Colonic mucosa (tissue), 4 donors: ENCODE results near the gene DAZ1. TPM values are rescaled to one million over a fixed set of nuclear protein-coding genes. Genes with fewer than 3 reads are reported as not detected.
"Not testable (repeated sequence)": the region's sequence is repeated elsewhere in the genome, so short reads cannot be mapped to it uniquely, and the experiment has no call there.

ENCODE experiments used
- DNase-seq: peaks from one replicate; pipeline ENCODE4 v3.0.0-alpha.2; 2020
- H3K27ac ChIP-seq: fragments of 200-600 bp; one replicate; pipeline ENCODE4 v1.8.0; 2021
- H3K27me3 ChIP-seq: fragments of 200-600 bp; one replicate; pipeline ENCODE4 v1.8.0; 2021
- H3K36me3 ChIP-seq: fragments of 200-600 bp; one replicate; pipeline ENCODE4 v1.8.0; 2021
- H3K4me1 ChIP-seq: fragments of 200-600 bp; one replicate; pipeline ENCODE4 v1.8.0; 2021; ENCODE audit warnings: mild to moderate bottlenecking
- H3K4me3 ChIP-seq: fragments of 200-600 bp; one replicate; pipeline ENCODE4 v1.8.0; 2021
- H3K9ac ChIP-seq, 2 donors: one replicate each; pipeline ENCODE4 v1.7.0; 2013; ENCODE audit warnings: control low read depth in 2 of 2, low read depth in 2 of 2, low read length in 2 of 2
- H3K9me3 ChIP-seq: fragments of 200-600 bp; one replicate; pipeline ENCODE4 v1.8.0; 2021
- intact Hi-C: fragments of 100-400 bp; cut with DNase I; formaldehyde crosslinking; loops from one replicate; pipeline ENCODE4 v1.14.1; 2022
- total RNA-seq, 2 donors: library from RNA; stranded (reverse); fragmentation: NEBNext Ultra II Directional in 1 of 2; extraction: Animal tissue kit (Norgen Biotek cat#: 25700) in 1 of 2; gene quantifications; one replicate each; pipeline ENCODE4 v1.2.1, GENCODE V29; 2021
- donor health status: healthy.
- donor health status: DM: no; HTN: no; CAD: no.
- donor health status: DM: no; HTN: no; CAD: no.

Gene DAZ1
- total RNA-seq = not detected

DNA sequence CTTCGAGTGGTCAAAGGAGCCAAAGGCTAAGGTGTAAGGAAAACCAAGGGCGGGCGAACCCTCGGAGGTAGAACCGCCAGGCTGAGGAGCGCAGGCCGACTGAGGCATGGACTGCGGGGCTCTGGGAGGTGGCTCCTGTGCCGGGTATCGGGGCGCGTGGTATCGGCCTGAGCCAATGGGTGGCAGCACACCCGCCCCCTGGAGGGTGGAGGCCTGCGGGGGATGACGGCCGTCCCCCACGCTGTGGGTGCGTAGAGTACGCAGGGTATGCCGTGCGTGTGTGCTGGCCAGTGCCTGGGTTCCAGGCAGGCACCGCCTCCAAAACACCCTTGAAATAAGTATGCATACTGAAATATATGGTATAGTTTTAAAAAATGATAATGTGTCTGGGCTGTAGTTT is at the start of gene DAZ1:
DAZ1 (minus strand) TSS at position 101 of the 400 bp plus-strand sequence. CDS start 208 bp downstream, outside the sequence.
- H3K9me3 ChIP-seq, H3K27me3 ChIP-seq, DNase-seq, H3K27ac ChIP-seq, H3K4me1 ChIP-seq, intact Hi-C loops, H3K36me3 ChIP-seq, H3K4me3 ChIP-seq, H3K9ac ChIP-seq: not testable (repeated sequence)

GRCh38 chrY:23219233-23219632 is 20.4 kb upstream of the DAZ1 start, which contains the start of gene DAZ2:
TSS of gene DAZ2 (plus strand) at chrY:23219533. CDS start at chrY:23219741, 208 bp downstream.
- H3K9ac ChIP-seq, H3K36me3 ChIP-seq, H3K9me3 ChIP-seq, H3K4me1 ChIP-seq, H3K27ac ChIP-seq, H3K27me3 ChIP-seq, DNase-seq, intact Hi-C loops, H3K4me3 ChIP-seq: not testable (repeated sequence)

DNA sequence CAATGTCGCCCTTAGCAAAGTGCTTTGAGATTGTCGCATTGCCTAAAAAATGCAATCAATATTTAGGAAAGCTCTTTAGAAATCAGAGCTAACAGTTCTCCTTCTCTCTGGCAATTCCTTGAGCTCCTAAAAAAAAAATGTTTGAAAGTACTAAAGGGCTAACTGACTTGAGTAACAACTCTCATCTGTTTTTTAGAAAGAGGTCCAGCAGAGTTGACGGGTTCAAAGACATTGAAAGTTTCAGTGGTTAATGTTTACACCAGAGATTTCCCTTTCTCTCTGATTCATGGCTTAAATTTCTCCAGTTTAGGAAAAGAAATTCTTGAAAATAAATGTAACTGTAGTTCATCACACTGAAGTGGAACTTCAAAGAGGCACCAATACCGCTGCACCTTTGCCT is 11.9 kb upstream of the DAZ1 start:
- H3K9me3 ChIP-seq, H3K9ac ChIP-seq, H3K36me3 ChIP-seq, DNase-seq, H3K27me3 ChIP-seq, intact Hi-C loops, H3K4me1 ChIP-seq, H3K27ac ChIP-seq, H3K4me3 ChIP-seq: not testable (repeated sequence)

DNA sequence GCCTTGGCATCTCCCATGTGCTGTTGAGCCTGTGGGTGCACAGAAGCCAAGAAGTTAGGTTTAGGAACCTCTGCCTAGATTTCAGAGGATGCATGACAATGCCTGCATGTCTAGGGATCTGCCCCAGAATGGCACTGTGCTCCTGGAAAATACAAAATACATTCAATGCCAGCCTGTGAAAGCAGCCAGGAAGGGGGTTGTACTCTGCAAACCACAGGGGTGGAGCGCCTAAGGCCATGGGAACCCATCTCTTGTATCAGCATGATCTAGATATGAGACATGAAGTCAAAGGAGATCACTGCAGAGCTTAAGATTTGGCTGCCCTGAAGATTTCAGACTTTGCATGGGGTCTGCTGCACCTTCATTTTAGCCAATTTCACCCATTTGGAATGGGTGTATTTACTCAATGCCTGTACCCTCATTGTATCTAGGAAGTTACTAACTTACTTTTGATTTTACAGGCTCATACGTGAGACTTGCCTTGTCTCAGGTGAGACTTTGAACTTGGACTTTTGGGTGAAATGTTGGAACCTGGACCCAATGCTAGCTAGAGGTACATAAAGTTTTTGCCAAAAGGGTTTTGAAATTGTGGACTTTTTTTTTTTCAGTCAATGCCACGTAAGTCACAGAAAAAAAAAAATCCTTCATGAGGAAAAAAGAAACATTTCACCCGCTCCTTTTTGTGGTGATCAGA is 11.1 kb upstream of the DAZ1 start:
- H3K36me3 ChIP-seq, H3K27me3 ChIP-seq, H3K9ac ChIP-seq, H3K4me1 ChIP-seq, H3K27ac ChIP-seq, H3K4me3 ChIP-seq, H3K9me3 ChIP-seq, DNase-seq, intact Hi-C loops: not testable (repeated sequence)

- H3K4me3 ChIP-seq, H3K36me3 ChIP-seq, H3K27ac ChIP-seq, intact Hi-C loops, DNase-seq, H3K9ac ChIP-seq, H3K9me3 ChIP-seq, H3K27me3 ChIP-seq, H3K4me1 ChIP-seq: not testable (repeated sequence)
These were observed 8.6 kb upstream of the DAZ1 start for GRCh38 chrY:23207455-23207854.

Other genes starting within 250 kb of the DAZ1 start
- gene BPY2, start 214.7 kb downstream of the DAZ1 start, total RNA-seq = not detected
- not detected for gene DAZ2, start 20.5 kb upstream of the DAZ1 start, total RNA-seq